ENCODE measurements around the gene TMPRSS7. TPM values are rescaled to one million over a fixed set of nuclear protein-coding genes. Genes with fewer than 3 reads are reported as not detected.

TMPRSS7 gene
- total and polyA plus RNA-seq, 7 donors = under 0.01 TPM; not detected in 6

- no peak for DNase-seq
- Histone ChIP-seq H3K27me3 (no peaks in the 10 kb centered on the region), H3K9me3 (no peaks in the 10 kb centered on the region), H3K4me3 (no peak overlapping the region), H3K27ac (no peak overlapping the region), H3K36me3 (no peaks in the 10 kb centered on the region), H3K4me1 (peaks cover 0 to 8% (median 2%) of the 10 kb centered on the region in 4 donors)
- intact Hi-C loops (cut with DNase I) = no loop called here
- WGBS, 2 donors = 83 to 85% methylated on average over 1 of the region's 1 CpG
- TF ChIP-seq EP300 (IDR thresholded peaks at IDR 0.05) = no peak
- no peak for TF ChIP-seq POLR2AphosphoS5 (IDR thresholded peaks at IDR 0.05)
- TF ChIP-seq POLR2A (IDR thresholded peaks at IDR 0.05) = no peak
- no peak for TF ChIP-seq CTCF (IDR thresholded peaks at IDR 0.05)
Observed at GRCh38 chr3:112047264-112047663, 12.7 kb downstream of the TMPRSS7 start.

- Histone ChIP-seq H3K4me1 (peaks cover 0 to 2% (median under 1%) of the 10 kb centered on the region in 4 donors), H3K27ac (no peak overlapping the region), H3K36me3 (no peaks in the 10 kb centered on the region), H3K9me3 (no peaks in the 10 kb centered on the region), H3K27me3 (no peaks in the 10 kb centered on the region), H3K4me3 (no peak overlapping the region)
- 77 to 85% methylated on average over 8 of the region's 8 CpGs for WGBS, 2 donors
- intact Hi-C loops (cut with DNase I) = no loop called here
- no peak for DNase-seq
- TF ChIP-seq POLR2A (IDR thresholded peaks at IDR 0.05) = no peak
- no peak for TF ChIP-seq CTCF (IDR thresholded peaks at IDR 0.05)
- no peak for TF ChIP-seq EP300 (IDR thresholded peaks at IDR 0.05)
- no peak for TF ChIP-seq POLR2AphosphoS5 (IDR thresholded peaks at IDR 0.05)
Observed at GRCh38 chr3:112048911-112049310, 14.4 kb downstream of the TMPRSS7 start.

- no peak overlapping the region for H3K4me3 ChIP-seq
Observed at GRCh38 chr3:112053229-112053628, 18.7 kb downstream of the TMPRSS7 start.

GRCh38 chr3:112056451-112056929 lies 22.0 kb downstream of the TMPRSS7 start:
- TF ChIP-seq CTCF (IDR thresholded peaks at IDR 0.05) (no peak), POLR2AphosphoS5 (IDR thresholded peaks at IDR 0.05) (no peak), EP300 (IDR thresholded peaks at IDR 0.05) (no peak), POLR2A (IDR thresholded peaks at IDR 0.05) (no peak)
- intact Hi-C loops (cut with DNase I) = no loop called here
- Histone ChIP-seq H3K27me3 (no peaks in the 10 kb centered on the region), H3K4me3 (no peak overlapping the region), H3K27ac (no peak overlapping the region), H3K36me3 (no peaks in the 10 kb centered on the region), H3K4me1 (no peaks in the 10 kb centered on the region), H3K9me3 (no peaks in the 10 kb centered on the region)
- WGBS, 2 donors = 78 to 83% methylated on average over 6 of the region's 6 CpGs
- no peak for DNase-seq

More at GRCh38 chr3:112053229-112053628, 18.7 kb downstream of the TMPRSS7 start:
- no peak for DNase-seq
- Histone ChIP-seq H3K27me3 (no peaks in the 10 kb centered on the region), H3K9me3 (no peaks in the 10 kb centered on the region), H3K36me3 (no peaks in the 10 kb centered on the region), H3K4me1 (no peaks in the 10 kb centered on the region), H3K27ac (no peak overlapping the region)
- intact Hi-C loops (cut with DNase I) = no loop called here
- WGBS, 2 donors = 49 to 55% methylated on average over 1 of the region's 1 CpG
- TF ChIP-seq EP300 (IDR thresholded peaks at IDR 0.05) = no peak
- TF ChIP-seq CTCF (IDR thresholded peaks at IDR 0.05) = no peak
- no peak for TF ChIP-seq POLR2A (IDR thresholded peaks at IDR 0.05)
- TF ChIP-seq POLR2AphosphoS5 (IDR thresholded peaks at IDR 0.05) = no peak

GRCh38 chr3:112059497-112059896 lies 25.0 kb downstream of the TMPRSS7 start:
- H3K36me3 ChIP-seq = no peaks in the 10 kb centered on the region
- no peak for DNase-seq
- no peak overlapping the region for H3K27ac ChIP-seq
- H3K4me3 ChIP-seq = no peak overlapping the region
- 87 to 94% methylated on average over 1 of the region's 1 CpG for WGBS, 2 donors
- no peaks in the 10 kb centered on the region for H3K4me1 ChIP-seq
- TF ChIP-seq POLR2AphosphoS5 (IDR thresholded peaks at IDR 0.05) (no peak), EP300 (IDR thresholded peaks at IDR 0.05) (no peak), CTCF (IDR thresholded peaks at IDR 0.05) (no peak), POLR2A (IDR thresholded peaks at IDR 0.05) (no peak)
- H3K9me3 ChIP-seq = no peaks in the 10 kb centered on the region
- intact Hi-C loops (cut with DNase I) = no loop called here
- H3K27me3 ChIP-seq = no peaks in the 10 kb centered on the region
